Muscle layer of duodenum (tissue), 2 donors: ENCODE data around the gene TET1.
"Not testable (repeated sequence)": the region's sequence is repeated elsewhere in the genome, so short reads cannot be mapped to it uniquely, and the experiment has no call there.

Source experiments
- H3K27ac ChIP-seq: one replicate; pipeline ENCODE4 v1.7.0; 2013; ENCODE audit warnings: mild to moderate bottlenecking, low read length
- H3K27me3 ChIP-seq: one replicate; pipeline ENCODE4 v1.7.0; 2013; ENCODE audit warnings: low read depth, mild to moderate bottlenecking, control low read depth, low read length
- H3K36me3 ChIP-seq, 2 donors: one replicate each; pipeline ENCODE4 v1.7.0; 2013; ENCODE audit warnings: low read length in 2 of 2, control low read depth in 1 of 2, mild to moderate bottlenecking in 1 of 2; ENCODE audit not compliant: insufficient read depth in 2 of 2, control insufficient read depth in 1 of 2
- H3K4me1 ChIP-seq, 2 donors: one replicate each; pipeline ENCODE4 v1.7.0; 2013; ENCODE audit warnings: low read length in 2 of 2, mild to moderate bottlenecking in 2 of 2, control low read depth in 1 of 2, moderate library complexity in 1 of 2; ENCODE audit not compliant: insufficient read depth in 2 of 2, control insufficient read depth in 1 of 2
- H3K4me3 ChIP-seq, 2 donors: one replicate each; pipeline ENCODE4 v1.7.0; 2013; ENCODE audit warnings: low read length in 2 of 2, low read depth in 1 of 2, mild to moderate bottlenecking in 1 of 2
- H3K9me3 ChIP-seq, 2 donors: one replicate each; pipeline ENCODE4 v1.7.0; 2013; ENCODE audit warnings: low read length in 2 of 2, control low read depth in 1 of 2, mild to moderate bottlenecking in 1 of 2; ENCODE audit not compliant: control insufficient read depth in 1 of 2
- donor health status: healthy.

The TET1 gene

GRCh38 chr10:68655620-68656126 lies 95.5 kb downstream of the TET1 start:
- H3K36me3 ChIP-seq: peaks cover 0 to 6% of the 10 kb centered on the region in 2 donors
- H3K9me3 ChIP-seq: no peaks in the 10 kb centered on the region
- no peaks in the 10 kb centered on the region for H3K27me3 ChIP-seq

GRCh38 chr10:68665841-68666240 lies 105.7 kb downstream of the TET1 start:
- Histone ChIP-seq H3K27ac (no peak overlapping the region), H3K36me3 (peaks cover 0 to 14% of the 10 kb centered on the region in 2 donors), H3K9me3 (no peaks in the 10 kb centered on the region)

More at GRCh38 chr10:68655620-68656126, 95.5 kb downstream of the TET1 start:
- Histone ChIP-seq H3K27ac (no peak overlapping the region), H3K4me3 (no peak overlapping the region), H3K4me1 (no peaks in the 10 kb centered on the region)

GRCh38 chr10:68666280-68666760 lies 106.2 kb downstream of the TET1 start:
- Histone ChIP-seq H3K4me1 (no peaks in the 10 kb centered on the region), H3K36me3 (peaks cover 0 to 14% of the 10 kb centered on the region in 2 donors), H3K27me3 (no peaks in the 10 kb centered on the region), H3K9me3 (no peaks in the 10 kb centered on the region), H3K27ac (no peak overlapping the region), H3K4me3 (no peak overlapping the region)

More at GRCh38 chr10:68665841-68666240, 105.7 kb downstream of the TET1 start:
- H3K4me3 ChIP-seq: no peak overlapping the region
- H3K4me1 ChIP-seq: no peaks in the 10 kb centered on the region
- no peaks in the 10 kb centered on the region for H3K27me3 ChIP-seq

- H3K9me3 ChIP-seq: no peaks in the 10 kb centered on the region
- no peak overlapping the region for H3K27ac ChIP-seq
- H3K4me3 ChIP-seq: no peak overlapping the region
- no peaks in the 10 kb centered on the region for H3K27me3 ChIP-seq
- H3K4me1 ChIP-seq: no peaks in the 10 kb centered on the region
- peaks cover 0 to 16% of the 10 kb centered on the region in 2 donors for H3K36me3 ChIP-seq
These were observed 108.1 kb downstream of the TET1 start for GRCh38 chr10:68668231-68668630.

GRCh38 chr10:68668972-68669371 lies 108.8 kb downstream of the TET1 start:
- Histone ChIP-seq H3K27me3 (no peaks in the 10 kb centered on the region), H3K4me3 (no peak overlapping the region), H3K27ac (no peak overlapping the region), H3K36me3 (peaks cover 0 to 13% of the 10 kb centered on the region in 2 donors), H3K9me3 (no peaks in the 10 kb centered on the region), H3K4me1 (no peaks in the 10 kb centered on the region)

- Histone ChIP-seq H3K4me1 (no peaks in the 10 kb centered on the region), H3K9me3 (no peaks in the 10 kb centered on the region), H3K27me3 (no peaks in the 10 kb centered on the region), H3K27ac (no peak overlapping the region), H3K36me3 (peaks cover 4 to 24% of the 10 kb centered on the region in 2 donors), H3K4me3 (no peak overlapping the region)
These were observed 124.3 kb downstream of the TET1 start for GRCh38 chr10:68684413-68684812.

- H3K4me1 ChIP-seq: no peaks in the 10 kb centered on the region
- no peaks in the 10 kb centered on the region for H3K27me3 ChIP-seq
- H3K36me3 ChIP-seq: peaks cover 4 to 7% of the 10 kb centered on the region in 2 donors
- no peaks in the 10 kb centered on the region for H3K9me3 ChIP-seq
- no peak overlapping the region for H3K4me3 ChIP-seq
- no peak overlapping the region for H3K27ac ChIP-seq
These were observed 135.9 kb downstream of the TET1 start for GRCh38 chr10:68696018-68696417.

GRCh38 chr10:68697106-68697505 lies 137.0 kb downstream of the TET1 start:
- Histone ChIP-seq H3K27me3 (no peaks in the 10 kb centered on the region), H3K4me3 (no peak overlapping the region), H3K9me3 (no peaks in the 10 kb centered on the region), H3K36me3 (no peaks in the 10 kb centered on the region), H3K27ac (no peak overlapping the region), H3K4me1 (no peaks in the 10 kb centered on the region)

GRCh38 chr10:68700197-68700596 lies 140.1 kb downstream of the TET1 start:
- Histone ChIP-seq H3K27ac (no peak overlapping the region), H3K4me3 (no peak overlapping the region), H3K36me3 (no peaks in the 10 kb centered on the region), H3K9me3 (no peaks in the 10 kb centered on the region), H3K27me3 (no peaks in the 10 kb centered on the region), H3K4me1 (no peaks in the 10 kb centered on the region)

- no peaks in the 10 kb centered on the region for H3K4me1 ChIP-seq
- H3K27ac ChIP-seq: no peak overlapping the region
- no peaks in the 10 kb centered on the region for H3K27me3 ChIP-seq
- no peaks in the 10 kb centered on the region for H3K9me3 ChIP-seq
- H3K4me3 ChIP-seq: no peak overlapping the region
- no peaks in the 10 kb centered on the region for H3K36me3 ChIP-seq
These were observed 145.4 kb downstream of the TET1 start for GRCh38 chr10:68705548-68705947.

GRCh38 chr10:68708987-68709386 lies 148.8 kb downstream of the TET1 start:
- not testable (repeated sequence) for H3K4me3 ChIP-seq

GRCh38 chr10:68713065-68713464 lies 152.9 kb downstream of the TET1 start:
- H3K27ac ChIP-seq, H3K4me3 ChIP-seq, H3K36me3 ChIP-seq, H3K4me1 ChIP-seq, H3K9me3 ChIP-seq, H3K27me3 ChIP-seq: not testable (repeated sequence)

More at GRCh38 chr10:68708987-68709386, 148.8 kb downstream of the TET1 start:
- not testable (repeated sequence) for H3K27me3 ChIP-seq, H3K9me3 ChIP-seq, H3K4me1 ChIP-seq, H3K36me3 ChIP-seq, H3K27ac ChIP-seq
